NCI-H1436 (cell line): ENCODE results near the gene SLC31A1.

Experiments
- DNase-seq: peaks from one replicate; lab custom pipeline; 2025; lab: John Stamatoyannopoulos, UW

SLC31A1 gene

GRCh38 chr9:113221003-113221799 lies at the start of gene SLC31A1, which contains the start of gene FKBP15:
Gene SLC31A1 (plus strand): TSS chr9:113221544. CDS start chr9:113256149, 34,605 bp downstream.
Gene FKBP15 (minus strand): TSS chr9:113221277. CDS start chr9:113221243, 34 bp downstream.
- peak; percentile 95 for DNase-seq

- DNase-seq = no peak
Observed at GRCh38 chr9:113173341-113173740, 48.0 kb upstream of the SLC31A1 start.

- DNase-seq = no peak
Observed at GRCh38 chr9:113176803-113177202, 44.5 kb upstream of the SLC31A1 start.

DNA sequence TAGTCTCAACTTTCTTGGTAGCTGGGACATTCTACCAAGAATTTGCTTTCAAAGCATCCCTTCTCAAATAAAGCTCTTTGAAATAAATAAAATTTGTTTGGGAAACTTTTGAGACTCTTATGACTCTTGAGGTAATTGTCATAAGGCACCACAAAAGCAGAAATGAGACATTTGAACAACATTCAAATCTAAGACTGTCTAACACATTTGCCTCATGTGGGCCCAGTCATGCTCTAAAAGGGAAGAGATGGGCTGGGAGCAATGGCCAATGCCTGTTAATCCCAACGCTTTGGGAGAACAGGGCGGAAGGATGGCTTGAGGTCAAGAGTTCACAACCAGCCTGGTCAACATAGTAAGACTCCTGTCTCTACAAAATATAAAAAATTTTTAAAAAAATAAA lies 44.1 kb upstream of the SLC31A1 start:
- DNase-seq = no peak

DNA sequence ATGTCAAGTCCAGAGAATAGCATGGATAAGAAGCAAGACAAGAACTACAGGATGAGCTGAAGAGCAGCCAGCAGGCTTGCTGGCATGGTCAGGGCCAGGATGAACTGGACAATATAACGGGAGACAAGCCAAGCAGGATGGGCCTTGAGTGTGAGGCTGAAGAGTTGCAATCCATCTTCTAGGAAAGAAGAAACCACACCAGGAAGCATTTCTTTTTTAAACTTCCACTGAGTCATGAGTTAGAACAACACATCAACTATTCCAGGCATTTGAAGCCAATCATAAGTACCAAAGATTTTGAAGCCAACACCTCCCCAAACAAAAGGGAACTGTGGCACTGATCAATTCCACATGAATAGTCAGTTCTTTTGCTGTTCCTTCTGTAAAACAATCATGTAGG lies 43.3 kb upstream of the SLC31A1 start:
- DNase-seq = no peak

DNA sequence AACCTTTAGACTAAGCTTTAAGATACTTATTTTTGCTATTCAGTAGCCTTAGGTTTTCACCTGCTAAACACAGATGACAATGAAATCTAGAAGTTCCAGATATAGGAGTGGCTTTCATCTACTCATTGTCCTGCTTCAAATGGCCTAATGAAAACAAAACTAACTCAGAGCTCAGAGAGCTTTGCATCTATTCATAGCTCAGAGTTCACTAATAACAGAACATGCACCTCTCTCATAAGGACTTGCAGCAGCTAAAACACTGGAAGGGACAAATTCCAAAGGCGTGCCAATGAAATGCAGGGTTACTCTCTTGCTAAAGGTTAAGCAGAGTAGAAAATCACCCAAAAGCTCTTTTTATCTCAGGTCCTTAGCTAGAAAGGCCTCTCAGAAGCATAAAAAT lies 41.5 kb upstream of the SLC31A1 start:
- DNase-seq = no peak

DNA sequence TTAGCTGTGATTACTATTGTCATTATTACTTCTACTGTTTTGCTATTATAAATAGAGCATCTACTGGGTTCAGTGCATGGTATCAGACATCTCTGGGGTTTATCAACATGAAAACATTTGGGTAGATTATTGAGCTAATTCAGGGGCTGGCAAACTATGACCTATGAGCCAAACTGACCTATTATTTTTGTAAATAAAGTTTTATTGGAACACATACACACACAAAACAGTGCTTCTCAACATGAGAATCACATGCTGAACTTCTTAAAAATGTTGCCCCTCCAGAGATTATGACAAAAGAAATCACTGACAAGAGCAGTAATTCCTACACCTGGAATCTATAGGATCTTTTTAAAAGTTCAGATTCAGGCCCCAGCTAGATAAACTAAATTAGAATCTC lies 40.2 kb upstream of the SLC31A1 start:
- DNase-seq = no peak

DNA sequence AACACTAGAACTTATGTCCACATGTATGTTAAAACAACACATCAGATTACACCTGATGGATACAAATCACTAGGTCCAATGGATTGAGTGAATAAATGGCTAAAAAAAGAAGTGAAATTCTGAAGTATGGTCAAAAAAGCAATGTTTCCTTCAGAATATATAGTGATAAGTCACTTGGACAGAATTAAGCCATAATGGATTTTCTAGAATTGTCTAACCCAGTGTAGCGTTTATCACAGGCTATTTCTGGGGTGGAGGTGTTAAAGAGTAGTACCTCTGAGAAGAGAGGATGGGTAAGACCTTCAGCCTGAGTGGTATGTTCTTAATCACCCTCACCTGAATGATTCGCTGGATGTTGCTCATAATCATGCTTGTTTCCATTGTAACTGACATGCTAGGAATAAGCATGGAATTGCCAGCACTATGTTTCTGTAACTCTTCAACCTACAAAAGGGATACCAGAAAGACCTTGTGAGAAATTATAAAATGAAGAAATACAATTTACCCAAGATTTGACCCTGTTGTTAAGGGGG lies 37.3 kb upstream of the SLC31A1 start:
- DNase-seq = no peak

- DNase-seq = no peak
Observed at GRCh38 chr9:113184539-113184938, 36.8 kb upstream of the SLC31A1 start.

DNA sequence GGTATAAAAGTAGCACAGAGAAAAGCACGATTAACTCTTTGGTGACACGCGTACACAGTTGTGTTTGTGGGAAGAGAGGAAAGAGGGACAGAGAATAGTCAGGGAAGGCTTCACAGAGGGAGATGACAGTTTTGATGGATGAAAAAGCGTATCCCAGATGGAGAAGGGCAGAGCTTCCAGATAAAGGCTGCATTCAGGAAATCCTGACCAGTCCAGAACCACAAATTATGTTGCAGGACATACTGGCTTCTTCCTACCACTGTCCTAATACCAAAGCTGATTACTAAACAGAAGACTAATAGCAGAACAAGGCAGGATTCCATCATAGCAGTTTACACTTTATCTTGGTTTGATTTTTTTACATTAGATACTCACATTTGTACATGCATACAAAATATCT lies 36.1 kb upstream of the SLC31A1 start:
- no peak for DNase-seq

DNA sequence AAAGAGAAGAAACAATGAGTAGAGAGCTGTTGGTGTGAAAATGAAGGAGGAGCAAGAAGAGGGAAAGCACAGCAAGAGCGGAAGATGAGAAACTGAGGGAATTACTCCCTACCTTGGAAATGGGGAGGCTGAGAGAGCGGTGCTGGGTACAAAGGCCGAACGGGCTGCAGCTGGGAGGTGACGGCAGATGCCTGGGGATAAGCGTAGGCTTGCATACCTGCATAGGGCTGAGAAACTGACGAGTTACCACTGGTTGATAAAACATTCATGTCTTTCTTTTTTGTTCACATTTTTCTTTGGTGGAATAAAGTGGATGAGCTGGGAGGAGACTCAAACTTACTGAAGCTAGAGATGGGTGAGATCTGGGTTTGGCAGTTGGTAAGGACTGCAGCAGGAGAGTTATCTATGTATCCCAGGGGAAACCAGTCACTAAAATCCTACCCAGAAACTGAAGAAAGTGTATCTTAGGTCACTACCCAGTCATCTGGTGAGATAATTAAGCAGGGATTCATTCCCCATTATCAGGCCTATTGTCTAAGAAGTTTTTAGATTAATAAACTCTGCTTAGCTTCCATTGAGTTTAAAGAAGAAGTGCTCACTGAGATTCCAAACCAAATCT lies 35.1 kb upstream of the SLC31A1 start:
- no peak for DNase-seq

GRCh38 chr9:113187929-113188595 lies 33.3 kb upstream of the SLC31A1 start:
- DNase-seq = no peak

DNA sequence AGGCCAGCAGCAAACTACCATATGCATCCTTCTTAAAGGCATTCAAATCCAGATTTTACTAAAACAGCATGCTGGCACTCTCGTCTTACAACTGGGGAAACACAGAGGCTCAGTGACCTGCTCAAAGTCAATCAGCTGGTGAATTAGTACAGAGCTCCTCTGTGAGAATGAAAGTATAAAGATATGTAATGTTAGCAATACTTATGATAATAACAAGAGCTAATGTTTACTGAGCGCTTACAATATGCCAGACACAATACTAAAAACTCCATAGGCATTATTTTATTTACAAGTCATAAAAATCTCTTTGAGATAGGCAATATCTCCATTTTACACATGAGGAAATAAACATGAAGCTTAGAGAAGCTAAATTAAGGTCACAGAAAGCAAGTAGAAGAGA lies 28.9 kb upstream of the SLC31A1 start:
- no peak for DNase-seq

GRCh38 chr9:113199683-113200329 lies 21.5 kb upstream of the SLC31A1 start:
- DNase-seq = no peak

DNA sequence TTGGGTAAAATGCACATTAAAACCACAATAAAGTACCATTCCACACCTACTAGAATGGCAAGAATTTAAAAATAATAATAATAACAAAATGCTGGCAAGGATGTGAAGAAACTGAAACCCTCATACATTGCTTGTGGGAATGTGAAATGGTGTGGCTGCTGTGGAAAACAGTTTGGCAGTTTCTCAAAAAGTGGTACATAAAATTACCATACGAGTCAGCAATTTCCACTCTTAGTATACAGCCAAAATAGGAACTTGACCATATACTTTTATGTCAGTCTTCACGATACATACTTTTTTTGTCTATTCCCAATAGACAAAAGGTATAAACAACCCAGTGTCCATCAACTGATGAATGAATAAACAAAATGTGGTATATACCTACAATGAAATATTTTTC lies 15.9 kb upstream of the SLC31A1 start:
- DNase-seq = no peak

GRCh38 chr9:113205861-113206260 lies 15.5 kb upstream of the SLC31A1 start:
- no peak for DNase-seq

GRCh38 chr9:113210815-113211214 lies 10.5 kb upstream of the SLC31A1 start:
- DNase-seq = no peak

- DNase-seq = no peak
Observed at GRCh38 chr9:113215132-113215531, 6.2 kb upstream of the SLC31A1 start.

- no peak for DNase-seq
Observed at GRCh38 chr9:113216406-113216805, 4.9 kb upstream of the SLC31A1 start.

GRCh38 chr9:113219186-113219936 lies 2.0 kb upstream of the SLC31A1 start:
- no peak for DNase-seq

DNA sequence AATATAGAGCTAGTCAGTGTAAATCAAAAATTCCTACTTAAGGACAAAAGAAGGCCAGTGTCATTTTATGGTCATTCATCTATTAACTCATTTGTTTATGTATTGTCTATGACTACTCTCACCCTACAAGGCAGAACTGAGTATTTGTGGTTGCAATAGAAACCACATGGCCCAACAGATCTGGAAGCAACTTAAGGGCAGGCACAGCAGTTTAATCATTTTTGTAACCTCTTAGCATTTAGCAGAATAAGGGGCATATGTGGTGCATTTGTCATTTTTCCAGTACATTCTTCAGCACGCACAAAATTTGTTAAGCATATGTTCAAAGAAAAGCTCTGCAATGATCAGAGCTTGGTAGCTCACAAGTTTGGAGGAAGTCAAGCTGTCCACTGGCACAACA lies 1.4 kb upstream of the SLC31A1 start:
- DNase-seq = no peak
